Ovary (tissue), 3 donors: ENCODE measurements around the gene MKS1.

ENCODE experiments used
- CTCF ChIP-seq, 3 donors: fragments of 450-650 bp in 2 of 3; fragments of 200-600 bp in 1 of 3; IDR thresholded peaks; one replicate each; pipeline versions ENCODE4 v1.5.1 to v1.8.0; 2016 to 2022; ENCODE audit warnings: antibody characterized with exemption in 3 of 3, mild to moderate bottlenecking in 1 of 3
- EP300 ChIP-seq: sonication (generic); formaldehyde crosslinking; IDR thresholded peaks from one replicate; pipeline ENCODE4 v1.6.1; 2017; ENCODE audit warnings: antibody characterized with exemption
- POLR2A ChIP-seq: fragments of 450-650 bp; IDR thresholded peaks from one replicate; pipeline ENCODE4 v1.6.1; 2017; ENCODE audit warnings: antibody characterized with exemption, mild to moderate bottlenecking, moderate library complexity
- donor health status: DM: no; HTN: no; CAD: no.

GRCh38 chr17:58172369-58173071 is 46.5 kb downstream of the MKS1 start:
- TF ChIP-seq CTCF (IDR thresholded peaks at IDR 0.05) (no peak), POLR2A (no peak), EP300 (no peak)
